HG02884 (cell line): ENCODE measurements around the gene BEST1.
"Not testable (repeated sequence)": the region's sequence is repeated elsewhere in the genome, so short reads cannot be mapped to it uniquely, and the experiment has no call there.

ENCODE experiments used
- ATAC-seq: cut with Tn5 transposase; IDR thresholded peaks from one replicate; pipeline ENCODE4 v1.9.1; 2021; ENCODE audit warnings: mild to moderate bottlenecking, moderate library complexity; ENCODE audit not compliant: unreplicated experiment

BEST1 gene

GRCh38 chr11:61947486-61948210 lies 2.5 kb upstream of the BEST1 start:
- ATAC-seq: no peak

- no peak for ATAC-seq
Measured at GRCh38 chr11:61948505-61948904, 1.6 kb upstream of the BEST1 start.

GRCh38 chr11:61949169-61950034 lies 749 bp upstream of the BEST1 start:
- ATAC-seq: no peak

DNA sequence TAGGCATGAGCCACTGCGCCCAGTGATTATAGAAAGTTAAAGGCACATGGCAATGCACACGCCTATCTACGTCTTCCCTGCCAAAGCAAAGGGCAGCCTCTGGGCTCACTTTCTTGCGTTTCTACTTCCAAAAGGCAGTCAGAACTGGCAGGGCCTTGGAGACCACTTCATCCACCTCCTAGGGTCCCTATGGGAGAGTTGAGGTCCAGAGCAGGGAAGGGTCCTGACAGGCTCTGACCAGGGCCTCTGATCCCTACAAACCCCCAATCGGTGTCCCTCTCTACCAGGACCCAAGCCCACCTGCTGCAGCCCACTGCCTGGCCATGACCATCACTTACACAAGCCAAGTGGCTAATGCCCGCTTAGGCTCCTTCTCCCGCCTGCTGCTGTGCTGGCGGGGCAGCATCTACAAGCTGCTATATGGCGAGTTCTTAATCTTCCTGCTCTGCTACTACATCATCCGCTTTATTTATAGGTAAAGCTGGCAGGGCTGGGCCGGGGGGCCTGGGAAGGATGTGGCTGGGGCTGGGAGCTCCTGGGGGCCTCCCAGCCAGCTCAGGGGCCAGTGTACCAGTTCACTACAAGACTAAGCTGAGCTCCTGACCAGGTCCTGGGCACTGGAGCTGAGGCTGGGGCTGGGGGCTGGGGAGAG lies 1.5 kb downstream of the BEST1 start:
- ATAC-seq: no peak

DNA sequence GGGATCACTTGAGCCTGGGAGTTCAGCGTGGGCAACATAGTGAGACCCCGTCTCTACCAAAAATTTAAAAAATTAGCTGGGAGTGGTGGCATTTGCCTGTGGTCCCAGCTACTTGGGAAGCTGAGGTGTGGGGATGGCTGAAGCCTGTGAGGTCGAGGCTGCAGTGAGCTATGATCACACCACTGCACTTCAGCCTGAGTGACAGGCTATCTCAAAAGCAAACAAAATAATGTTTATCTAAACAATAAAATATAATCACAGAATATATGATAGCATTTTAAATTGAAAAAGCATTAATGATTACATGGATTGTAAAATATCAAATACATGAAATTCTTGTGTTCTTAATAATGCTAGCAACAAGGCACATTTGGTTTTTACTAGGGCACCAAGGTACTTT lies 2.7 kb downstream of the BEST1 start:
- ATAC-seq: no peak

DNA sequence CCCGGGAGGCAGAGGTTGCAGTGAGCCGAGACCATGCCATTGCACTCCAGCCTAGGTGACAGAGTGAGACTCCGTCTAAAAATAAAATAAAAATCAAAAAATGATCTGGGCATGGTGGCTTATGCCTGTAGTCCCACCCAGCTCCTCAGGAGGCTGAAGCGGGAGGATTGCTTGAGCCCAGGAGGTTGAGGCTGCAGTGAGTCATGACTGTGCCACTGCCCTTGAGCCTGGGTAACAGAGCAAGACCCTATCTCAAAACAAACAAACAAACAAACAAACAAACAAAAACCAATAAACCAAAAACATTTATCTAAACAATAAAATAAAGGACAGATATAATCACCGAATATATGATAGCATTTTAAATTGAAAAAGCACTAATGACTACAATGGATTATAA lies 3.5 kb downstream of the BEST1 start:
- ATAC-seq: not testable (repeated sequence)

DNA sequence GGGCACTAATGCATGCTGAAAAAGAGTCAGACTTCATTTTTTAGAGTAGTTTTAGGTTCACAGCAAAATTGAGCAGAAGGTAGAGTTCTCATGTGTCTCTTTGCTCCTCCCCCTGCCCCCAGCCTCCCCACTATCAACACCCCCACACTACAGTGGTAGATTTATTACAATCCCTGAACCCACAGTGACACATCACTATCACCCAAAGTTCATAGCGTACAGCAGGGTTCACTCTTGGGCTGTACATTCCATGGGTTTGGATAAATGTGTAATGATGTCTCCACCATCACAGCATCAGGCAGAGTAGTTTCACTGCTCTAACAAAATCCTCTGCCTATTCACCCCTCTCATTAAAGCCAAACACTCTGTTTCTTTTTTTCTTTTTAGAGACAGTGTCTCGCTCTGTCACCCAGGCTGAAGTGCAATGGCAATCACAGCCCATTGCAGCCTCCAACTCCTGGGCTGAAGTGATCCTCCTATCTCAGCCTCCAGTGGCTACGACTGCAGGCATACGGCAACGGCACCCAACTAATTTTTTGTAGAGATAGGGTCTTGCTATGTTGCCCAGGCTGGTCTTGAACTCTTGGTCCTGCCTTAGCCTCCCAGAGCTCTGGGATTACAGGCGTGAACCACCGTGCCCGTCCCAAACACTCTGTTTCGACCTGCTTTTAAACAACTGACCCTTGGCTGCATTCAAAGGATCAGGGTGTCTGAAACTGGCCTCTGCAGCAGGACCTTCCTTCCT lies 4.1 kb downstream of the BEST1 start:
- no peak for ATAC-seq

DNA sequence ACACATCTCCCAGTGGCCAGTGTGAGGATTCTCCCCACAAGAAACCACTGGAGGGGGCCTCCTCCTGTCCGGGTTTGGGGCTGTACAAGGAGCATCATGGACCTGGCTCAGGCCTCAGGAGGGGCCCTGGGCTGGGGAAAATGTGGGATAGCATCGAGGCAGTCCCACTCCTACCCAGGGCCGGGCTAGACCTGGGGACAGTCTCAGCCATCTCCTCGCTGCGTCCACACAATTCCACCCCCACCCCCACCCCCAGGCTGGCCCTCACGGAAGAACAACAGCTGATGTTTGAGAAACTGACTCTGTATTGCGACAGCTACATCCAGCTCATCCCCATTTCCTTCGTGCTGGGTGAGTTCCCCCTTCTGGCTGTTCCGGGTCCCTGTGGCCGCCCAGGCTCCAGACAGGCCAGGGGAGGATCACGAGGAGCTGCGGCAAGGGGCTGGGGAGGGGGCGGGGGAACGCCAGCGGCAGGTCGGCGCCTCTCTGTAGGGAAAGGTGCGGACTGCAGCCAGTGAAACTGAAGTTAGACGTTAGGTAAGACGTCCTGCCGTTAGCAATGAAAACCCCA lies 4.8 kb downstream of the BEST1 start:
- ATAC-seq: no peak

- no peak for ATAC-seq
Measured at GRCh38 chr11:61955422-61956135, 5.4 kb downstream of the BEST1 start.

DNA sequence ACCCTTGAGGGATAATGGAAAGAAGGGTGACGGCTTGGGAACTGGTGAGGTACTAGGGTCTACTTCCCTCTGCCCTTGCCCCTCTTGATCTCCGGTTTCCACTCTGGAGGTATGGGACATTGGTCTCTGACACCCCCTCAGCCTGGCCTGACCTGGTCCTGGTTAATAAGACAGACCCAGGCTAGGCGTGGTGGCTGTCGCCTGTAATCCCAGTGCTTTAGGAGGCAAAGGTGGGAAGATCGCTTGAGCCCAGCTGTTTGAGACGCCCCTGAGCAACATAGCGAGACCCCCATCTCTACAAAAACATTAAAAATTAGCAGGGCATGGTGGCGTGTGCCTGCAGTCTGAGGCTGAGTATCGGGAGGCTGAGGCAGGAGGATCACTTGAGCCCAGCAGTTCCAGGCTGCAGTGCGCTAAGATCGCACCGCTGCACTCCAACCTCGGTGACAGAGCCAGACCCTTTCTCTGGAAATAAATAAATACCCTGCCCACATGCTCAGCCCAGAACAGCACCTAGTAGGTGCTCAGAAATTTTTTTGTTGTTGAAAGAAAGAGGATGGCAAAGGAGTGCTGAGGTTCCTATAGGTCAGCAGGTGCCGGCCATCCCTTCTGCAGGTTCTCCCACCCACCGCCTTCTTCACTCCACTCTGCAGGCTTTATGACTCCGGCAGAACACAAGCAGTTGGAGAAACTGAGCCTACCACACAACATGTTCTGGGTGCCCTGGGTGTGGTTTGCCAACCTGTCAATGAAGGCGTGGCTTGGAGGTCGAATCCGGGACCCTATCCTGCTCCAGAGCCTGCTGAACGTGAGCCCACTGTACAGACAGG lies 6.3 kb downstream of the BEST1 start:
- ATAC-seq: no peak

DNA sequence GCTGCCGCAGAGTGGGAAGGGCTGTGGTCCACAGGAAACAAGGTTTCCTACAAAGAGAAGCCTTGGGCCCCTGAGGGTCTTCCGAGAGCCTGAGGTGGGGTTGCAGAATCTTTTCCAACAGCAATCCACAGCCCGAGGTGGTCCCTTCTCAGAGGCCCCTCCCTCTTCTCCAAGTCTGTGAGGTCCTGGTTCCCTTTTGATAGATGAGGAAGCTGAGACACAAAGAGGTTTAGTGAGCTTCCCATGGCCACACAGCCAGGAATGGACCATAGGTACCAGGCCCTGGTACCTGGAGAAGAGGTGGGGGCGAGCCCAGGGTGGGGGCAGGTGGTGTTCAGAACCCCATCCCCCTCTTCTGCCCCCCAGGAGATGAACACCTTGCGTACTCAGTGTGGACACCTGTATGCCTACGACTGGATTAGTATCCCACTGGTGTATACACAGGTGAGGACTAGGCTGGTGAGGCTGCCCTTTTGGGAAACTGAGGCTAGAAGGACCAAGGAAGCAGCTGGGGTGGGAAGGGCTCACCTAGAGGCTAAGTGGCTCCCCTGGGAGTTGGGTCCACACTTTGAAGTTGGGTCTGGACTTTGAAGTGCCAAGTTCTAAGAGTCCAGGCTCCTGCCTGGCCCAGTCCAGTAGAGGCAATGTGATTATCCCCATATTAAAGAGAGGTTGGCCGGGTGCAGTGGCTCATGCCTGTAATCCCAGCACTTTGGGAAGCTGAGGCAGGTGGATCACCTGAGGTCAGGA lies 7.0 kb downstream of the BEST1 start:
- ATAC-seq: no peak

- ATAC-seq: no peak
Measured at GRCh38 chr11:61958590-61958989, 8.4 kb downstream of the BEST1 start.

DNA sequence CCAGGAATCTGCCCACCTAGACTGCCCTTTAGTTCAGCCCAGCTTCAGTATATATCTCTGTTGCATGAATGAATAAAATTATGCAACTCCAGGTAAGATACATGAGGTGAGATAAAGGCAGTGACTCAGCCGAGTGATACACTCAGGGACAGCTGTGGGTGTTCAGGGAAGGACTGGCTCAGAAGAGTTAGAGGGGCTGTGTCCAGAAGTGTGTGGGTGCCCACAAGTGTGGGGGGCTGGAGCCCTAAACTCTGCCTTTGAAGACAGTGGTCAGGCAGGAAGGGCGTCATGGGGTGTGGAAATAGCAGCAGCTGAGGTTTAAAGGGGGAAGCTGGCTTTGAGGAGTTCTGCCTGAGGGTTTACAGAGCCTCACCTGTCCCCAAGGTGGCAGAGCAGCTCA lies 9.0 kb downstream of the BEST1 start:
- no peak for ATAC-seq

- ATAC-seq: no peak
Measured at GRCh38 chr11:61959678-61960077, 9.5 kb downstream of the BEST1 start.

- no peak for ATAC-seq
Measured at GRCh38 chr11:61960532-61960931, 10.4 kb downstream of the BEST1 start.

DNA sequence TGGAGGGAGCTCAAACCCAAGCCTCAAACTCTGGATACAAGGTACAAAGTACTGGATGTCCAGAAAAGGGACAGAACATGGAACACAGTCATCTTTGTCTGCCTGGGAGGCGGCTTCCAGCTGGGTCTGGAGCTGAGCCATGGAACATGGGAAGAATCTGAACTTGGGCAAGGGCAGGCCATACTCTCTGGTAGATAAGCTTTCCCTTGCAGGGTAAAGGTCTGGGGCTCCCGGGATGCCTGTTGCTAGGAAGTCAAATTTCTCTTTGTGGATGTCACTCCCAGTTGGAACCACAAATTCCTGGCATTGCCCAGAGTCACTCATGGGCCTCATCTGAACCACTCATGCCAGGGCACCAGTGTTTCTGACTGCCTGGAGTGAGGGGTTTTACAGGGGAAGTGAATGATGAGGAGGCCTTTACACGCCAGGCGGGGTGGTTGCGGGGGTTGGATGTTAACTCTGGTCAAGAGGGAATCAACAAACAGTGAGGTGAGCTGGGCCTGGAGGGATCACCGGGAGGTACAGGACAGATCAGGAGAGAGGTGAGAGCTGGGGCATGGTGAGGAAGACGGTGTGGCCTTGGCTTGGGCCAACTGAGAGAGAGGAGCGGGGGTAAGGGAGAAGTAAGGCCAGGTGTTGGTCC lies 11.5 kb downstream of the BEST1 start:
- ATAC-seq: no peak

DNA sequence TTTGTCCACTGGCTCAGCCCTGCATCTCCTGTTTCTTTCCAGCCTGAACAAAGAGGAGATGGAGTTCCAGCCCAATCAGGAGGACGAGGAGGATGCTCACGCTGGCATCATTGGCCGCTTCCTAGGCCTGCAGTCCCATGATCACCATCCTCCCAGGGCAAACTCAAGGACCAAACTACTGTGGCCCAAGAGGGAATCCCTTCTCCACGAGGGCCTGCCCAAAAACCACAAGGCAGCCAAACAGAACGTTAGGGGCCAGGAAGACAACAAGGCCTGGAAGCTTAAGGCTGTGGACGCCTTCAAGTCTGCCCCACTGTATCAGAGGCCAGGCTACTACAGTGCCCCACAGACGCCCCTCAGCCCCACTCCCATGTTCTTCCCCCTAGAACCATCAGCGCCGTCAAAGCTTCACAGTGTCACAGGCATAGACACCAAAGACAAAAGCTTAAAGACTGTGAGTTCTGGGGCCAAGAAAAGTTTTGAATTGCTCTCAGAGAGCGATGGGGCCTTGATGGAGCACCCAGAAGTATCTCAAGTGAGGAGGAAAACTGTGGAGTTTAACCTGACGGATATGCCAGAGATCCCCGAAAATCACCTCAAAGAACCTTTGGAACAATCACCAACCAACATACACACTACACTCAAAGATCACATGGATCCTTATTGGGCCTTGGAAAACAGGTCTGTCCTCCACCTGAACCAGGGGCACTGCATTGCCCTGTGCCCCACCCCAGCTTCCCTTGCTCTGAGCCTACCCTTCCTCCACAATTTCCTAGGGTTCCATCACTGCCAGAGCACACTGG lies 12.3 kb downstream of the BEST1 start:
- ATAC-seq: no peak

- no peak for ATAC-seq
Measured at GRCh38 chr11:61963016-61963281, 12.8 kb downstream of the BEST1 start.
